ENCODE data around the gene UBR4. TPM values are rescaled to one million over a fixed set of nuclear protein-coding genes. Genes with fewer than 3 reads are reported as not detected.

UBR4 gene
- total RNA-seq, 1 experiment from 2014 or later, result 107 TPM

DNA sequence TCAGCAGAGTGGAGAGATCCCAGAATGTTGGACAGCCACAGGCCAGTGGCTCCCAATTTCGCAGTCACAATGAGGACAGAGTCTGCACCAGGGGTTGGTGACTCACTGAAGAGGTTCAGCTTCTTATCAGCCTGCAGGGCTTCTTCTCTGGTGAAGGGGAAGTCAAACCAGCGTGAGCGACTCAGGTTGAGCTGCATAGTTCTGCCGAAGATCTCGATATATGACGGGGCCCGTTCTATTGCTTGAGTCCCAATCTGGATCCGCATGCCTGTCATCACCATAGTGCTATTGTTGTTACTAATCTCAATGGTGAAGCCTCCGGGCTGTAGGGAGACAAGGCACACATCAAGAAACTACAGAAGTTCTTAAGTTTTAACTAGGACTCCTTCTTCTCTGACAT lies 58.5 kb downstream of the UBR4 start (continued):
- TF ChIP-seq ELF1 (IDR thresholded peaks at IDR 0.05; ENCODE audit: borderline replicate concordance, low read depth), result no peak

DNA sequence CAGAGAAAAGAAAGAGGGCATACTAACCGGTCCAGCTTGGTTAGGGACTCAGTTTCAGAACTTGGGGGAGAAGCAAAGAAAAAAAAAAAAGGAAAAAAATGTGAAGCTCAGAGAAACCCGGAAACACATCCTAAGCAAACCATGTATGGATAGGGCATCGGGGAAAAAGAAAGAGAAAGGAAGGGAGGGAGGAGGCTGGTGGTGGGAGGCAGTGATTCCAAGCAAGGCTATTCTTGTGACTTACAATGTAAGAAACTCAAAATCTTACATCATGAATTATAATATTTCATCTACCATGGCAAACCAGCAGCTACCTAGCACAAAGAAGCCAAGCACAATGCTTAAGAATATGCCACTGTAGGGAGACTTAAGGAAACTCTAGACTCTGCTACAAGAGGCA lies 60.3 kb downstream of the UBR4 start:
- DNase-seq (ENCODE audit: low read depth, low spot score) (no peak), ATAC-seq (no peak)
- no peak overlapping the region for H3K4me2 ChIP-seq (ENCODE audit: low read length)
- H3K27me3 ChIP-seq (ENCODE audit: insufficient read depth, low read length), result no peaks in the 10 kb centered on the region
- RAD21 ChIA-PET (ENCODE audit: low non-redundant PET in 1 of 2, low total read pairs in 2 of 2, uncharacterized antibody in 2 of 2, unreplicated experiment in 2 of 2), result no interaction called here
- H4K20me1 ChIP-seq (ENCODE audit: insufficient read depth), result no peaks in the 10 kb centered on the region
- BruUV-seq (replicated peaks), result no TSS peak
- H3K9me3 ChIP-seq (ENCODE audit: control insufficient read depth in 1 of 2, insufficient read depth in 1 of 2, low read depth in 1 of 2, low read length in 2 of 2), result no peaks in the 10 kb centered on the region
- no peaks in the 10 kb centered on the region for H3K9me2 ChIP-seq (ENCODE audit: insufficient read depth)
- POLR2A ChIA-PET, result no interaction called here
- no peak for TF ChIP-seq ZFX (IDR thresholded peaks at IDR 0.05)
- no peak for TF ChIP-seq RAD21 (IDR thresholded peaks at IDR 0.05; ENCODE audit: low read depth)
- TF ChIP-seq ZNF274 (IDR thresholded peaks at IDR 0.05; ENCODE audit: low read depth, low read length), result no peak
- no peak for TF ChIP-seq POLR2A (IDR thresholded peaks at IDR 0.05; ENCODE audit: borderline replicate concordance, extremely low read depth, insufficient read depth, insufficient read length)
- no peak for TF ChIP-seq EZH2 (IDR thresholded peaks at IDR 0.05)
- TF ChIP-seq CBX3 (IDR thresholded peaks at IDR 0.05; ENCODE audit: low read depth), result no peak
- TF ChIP-seq YY1 (IDR thresholded peaks at IDR 0.05; ENCODE audit: extremely low read depth, insufficient replicate concordance, low read depth, low read length), result no peak
- TF ChIP-seq, protein P1, sequence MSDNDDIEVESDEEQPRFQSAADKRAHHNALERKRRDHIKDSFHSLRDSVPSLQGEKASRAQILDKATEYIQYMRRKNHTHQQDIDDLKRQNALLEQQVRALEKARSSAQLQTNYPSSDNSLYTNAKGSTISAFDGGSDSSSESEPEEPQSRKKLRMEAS (IDR thresholded peaks at IDR 0.05), result no peak
- TF ChIP-seq JUND (IDR thresholded peaks at IDR 0.05), result no peak
- TF ChIP-seq TCF7L2 (IDR thresholded peaks at IDR 0.05; ENCODE audit: borderline replicate concordance, extremely low read depth, insufficient read depth, insufficient read length), result no peak
- no peak for TF ChIP-seq CEBPB (IDR thresholded peaks at IDR 0.05; ENCODE audit: low read depth)
- TF ChIP-seq, protein P2, sequence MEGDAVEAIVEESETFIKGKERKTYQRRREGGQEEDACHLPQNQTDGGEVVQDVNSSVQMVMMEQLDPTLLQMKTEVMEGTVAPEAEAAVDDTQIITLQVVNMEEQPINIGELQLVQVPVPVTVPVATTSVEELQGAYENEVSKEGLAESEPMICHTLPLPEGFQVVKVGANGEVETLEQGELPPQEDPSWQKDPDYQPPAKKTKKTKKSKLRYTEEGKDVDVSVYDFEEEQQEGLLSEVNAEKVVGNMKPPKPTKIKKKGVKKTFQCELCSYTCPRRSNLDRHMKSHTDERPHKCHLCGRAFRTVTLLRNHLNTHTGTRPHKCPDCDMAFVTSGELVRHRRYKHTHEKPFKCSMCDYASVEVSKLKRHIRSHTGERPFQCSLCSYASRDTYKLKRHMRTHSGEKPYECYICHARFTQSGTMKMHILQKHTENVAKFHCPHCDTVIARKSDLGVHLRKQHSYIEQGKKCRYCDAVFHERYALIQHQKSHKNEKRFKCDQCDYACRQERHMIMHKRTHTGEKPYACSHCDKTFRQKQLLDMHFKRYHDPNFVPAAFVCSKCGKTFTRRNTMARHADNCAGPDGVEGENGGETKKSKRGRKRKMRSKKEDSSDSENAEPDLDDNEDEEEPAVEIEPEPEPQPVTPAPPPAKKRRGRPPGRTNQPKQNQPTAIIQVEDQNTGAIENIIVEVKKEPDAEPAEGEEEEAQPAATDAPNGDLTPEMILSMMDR (IDR thresholded peaks at IDR 0.05 in 2 of 3, conservative IDR thresholded peaks at IDR 0.05 in 1 of 3; ENCODE audit: borderline replicate concordance in 1 of 3, insufficient read depth in 1 of 3, low read depth in 2 of 3, low read length in 2 of 3), result no peak
- TF ChIP-seq EZH2phosphoT487 (IDR thresholded peaks at IDR 0.05; ENCODE audit: borderline replicate concordance), result no peak
- TF ChIP-seq, protein P3, sequence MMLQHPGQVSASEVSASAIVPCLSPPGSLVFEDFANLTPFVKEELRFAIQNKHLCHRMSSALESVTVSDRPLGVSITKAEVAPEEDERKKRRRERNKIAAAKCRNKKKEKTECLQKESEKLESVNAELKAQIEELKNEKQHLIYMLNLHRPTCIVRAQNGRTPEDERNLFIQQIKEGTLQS (IDR thresholded peaks at IDR 0.05), result no peak
- TF ChIP-seq POLR2AphosphoS5 (IDR thresholded peaks at IDR 0.05; ENCODE audit: low read depth, low read length), result no peak
- no peak for TF ChIP-seq SIN3A (IDR thresholded peaks at IDR 0.05; ENCODE audit: low read depth)
- TF ChIP-seq FOSL1 (IDR thresholded peaks at IDR 0.05; ENCODE audit: low read depth), result no peak
- TF ChIP-seq, protein P4, sequence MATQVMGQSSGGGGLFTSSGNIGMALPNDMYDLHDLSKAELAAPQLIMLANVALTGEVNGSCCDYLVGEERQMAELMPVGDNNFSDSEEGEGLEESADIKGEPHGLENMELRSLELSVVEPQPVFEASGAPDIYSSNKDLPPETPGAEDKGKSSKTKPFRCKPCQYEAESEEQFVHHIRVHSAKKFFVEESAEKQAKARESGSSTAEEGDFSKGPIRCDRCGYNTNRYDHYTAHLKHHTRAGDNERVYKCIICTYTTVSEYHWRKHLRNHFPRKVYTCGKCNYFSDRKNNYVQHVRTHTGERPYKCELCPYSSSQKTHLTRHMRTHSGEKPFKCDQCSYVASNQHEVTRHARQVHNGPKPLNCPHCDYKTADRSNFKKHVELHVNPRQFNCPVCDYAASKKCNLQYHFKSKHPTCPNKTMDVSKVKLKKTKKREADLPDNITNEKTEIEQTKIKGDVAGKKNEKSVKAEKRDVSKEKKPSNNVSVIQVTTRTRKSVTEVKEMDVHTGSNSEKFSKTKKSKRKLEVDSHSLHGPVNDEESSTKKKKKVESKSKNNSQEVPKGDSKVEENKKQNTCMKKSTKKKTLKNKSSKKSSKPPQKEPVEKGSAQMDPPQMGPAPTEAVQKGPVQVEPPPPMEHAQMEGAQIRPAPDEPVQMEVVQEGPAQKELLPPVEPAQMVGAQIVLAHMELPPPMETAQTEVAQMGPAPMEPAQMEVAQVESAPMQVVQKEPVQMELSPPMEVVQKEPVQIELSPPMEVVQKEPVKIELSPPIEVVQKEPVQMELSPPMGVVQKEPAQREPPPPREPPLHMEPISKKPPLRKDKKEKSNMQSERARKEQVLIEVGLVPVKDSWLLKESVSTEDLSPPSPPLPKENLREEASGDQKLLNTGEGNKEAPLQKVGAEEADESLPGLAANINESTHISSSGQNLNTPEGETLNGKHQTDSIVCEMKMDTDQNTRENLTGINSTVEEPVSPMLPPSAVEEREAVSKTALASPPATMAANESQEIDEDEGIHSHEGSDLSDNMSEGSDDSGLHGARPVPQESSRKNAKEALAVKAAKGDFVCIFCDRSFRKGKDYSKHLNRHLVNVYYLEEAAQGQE (IDR thresholded peaks at IDR 0.05; ENCODE audit: low read depth), result no peak
- H3K79me2 ChIP-seq (ENCODE audit: insufficient read depth, low read length), result no peaks in the 10 kb centered on the region
- CTCF ChIA-PET, result no interaction called here
- H3K36me3 ChIP-seq (ENCODE audit: control insufficient read depth in 1 of 2, insufficient read depth in 2 of 2, low read length in 2 of 2), result peaks cover 91 to 93% of the 10 kb centered on the region in 2 experiments
- H3K9ac ChIP-seq (ENCODE audit: low read length), result no peak overlapping the region
- H3K4me1 ChIP-seq (ENCODE audit: control insufficient read depth in 1 of 2, insufficient read depth in 2 of 2, low read length in 2 of 2), result no peaks in the 10 kb centered on the region
- no peak overlapping the region for H2AFZ ChIP-seq (ENCODE audit: low read depth, low read length, poor library complexity, severe bottlenecking)
- no peak overlapping the region for H3K27ac ChIP-seq (ENCODE audit: low read depth, low read length)
- intact Hi-C loops (cut with micrococcal nuclease), result no loop called here
- no peak overlapping the region for H3K4me3 ChIP-seq (replicated peaks in 1 of 2; ENCODE audit: low read depth in 1 of 2, low read length in 2 of 2)

All from HCT116 (cell line).